CD14-positive monocyte (primary cell): ENCODE data around the gene TMEM141. TPM values are rescaled to one million over a fixed set of nuclear protein-coding genes. Genes with fewer than 3 reads are reported as not detected.

Experiments used
- DNase-seq, 3 donors: peaks; one replicate each; pipeline ENCODE4 v3.0.0-alpha.2; 2011 to 2022
- H2AFZ ChIP-seq: 2 replicates; pipeline ENCODE4 v1.6.0; 2012; ENCODE audit warnings: mild to moderate bottlenecking, low read depth, low read length, inconsistent platforms; ENCODE audit not compliant: insufficient read depth, poor library complexity, severe bottlenecking
- H3K27ac ChIP-seq, 2 donors: 1 replicate in 1 of 2; 2 replicates in 1 of 2; pipeline ENCODE4 v1.5.1; 2012 to 2013; ENCODE audit warnings: low read length in 2 of 2, control low read depth in 1 of 2, inconsistent platforms in 1 of 2, low read depth in 1 of 2, mild to moderate bottlenecking in 1 of 2
- H3K27me3 ChIP-seq, 2 donors: one replicate each; pipeline versions ENCODE4 v1.6.0 to v1.6.1; 2011 to 2013; ENCODE audit warnings: low read length in 2 of 2; ENCODE audit not compliant: control insufficient read depth in 2 of 2, insufficient read depth in 2 of 2
- H3K36me3 ChIP-seq, 2 donors: replicated peaks in 1 of 2; 1 replicate in 1 of 2; 2 replicates in 1 of 2; pipeline versions ENCODE4 v1.5.1 to v1.6.1; 2012 to 2013; ENCODE audit warnings: low read length in 2 of 2, control low read depth in 1 of 2, inconsistent platforms in 1 of 2, mild to moderate bottlenecking in 1 of 2; ENCODE audit not compliant: insufficient read depth in 2 of 2, control insufficient read depth in 1 of 2
- H3K4me1 ChIP-seq, 2 donors: 1 replicate in 1 of 2; 2 replicates in 1 of 2; pipeline versions ENCODE4 v1.5.1 to v1.6.1; 2012 to 2013; ENCODE audit warnings: low read length in 2 of 2, control low read depth in 1 of 2, inconsistent platforms in 1 of 2, mild to moderate bottlenecking in 1 of 2, moderate library complexity in 1 of 2; ENCODE audit not compliant: insufficient read depth in 2 of 2, control insufficient read depth in 1 of 2
- H3K4me2 ChIP-seq: replicated peaks from 2 replicates; pipeline ENCODE3; 2012; ENCODE audit warnings: low read length, moderate library complexity, mild to moderate bottlenecking; ENCODE audit not compliant: poor library complexity, severe bottlenecking; ENCODE audit errors: extremely low read depth
- H3K4me3 ChIP-seq, 3 experiments: fragments of 200-600 bp in 1 of 3; sonication (generic) in 1 of 3; replicated peaks in 1 of 3; 1 replicate in 2 of 3; 2 replicates in 1 of 3; pipeline ENCODE4 v1.5.1; 2011 to 2013; ENCODE audit warnings: low read length in 3 of 3, mild to moderate bottlenecking in 3 of 3, control low read depth in 2 of 3, low read depth in 2 of 3, inconsistent platforms in 1 of 3, moderate library complexity in 1 of 3
- H3K79me2 ChIP-seq: 2 replicates; pipeline ENCODE4 v1.6.0; 2012; ENCODE audit warnings: mild to moderate bottlenecking, control low read depth, inconsistent platforms, low read length, moderate library complexity; ENCODE audit not compliant: insufficient read depth
- H3K9ac ChIP-seq: 2 replicates; pipeline ENCODE4 v1.6.0; 2017; ENCODE audit warnings: low read length, mild to moderate bottlenecking; ENCODE audit not compliant: insufficient read depth, poor library complexity, severe bottlenecking
- H3K9me3 ChIP-seq, 2 donors: replicated peaks in 1 of 2; 1 replicate in 1 of 2; 2 replicates in 1 of 2; pipeline versions ENCODE4 v1.5.1 to v1.6.1; 2012 to 2013; ENCODE audit warnings: low read length in 2 of 2, control low read depth in 1 of 2; ENCODE audit not compliant: control insufficient read depth in 1 of 2, insufficient read depth in 1 of 2
- H4K20me1 ChIP-seq: 2 replicates; pipeline ENCODE4 v1.6.0; 2012; ENCODE audit warnings: mild to moderate bottlenecking, low read length, control low read depth, moderate library complexity; ENCODE audit not compliant: insufficient read depth
- H3K27ac Mint-ChIP-seq, 7 donors: one replicate each; pipeline ENCODE4 v1.8.0; 2020; ENCODE audit warnings: mild to moderate bottlenecking in 7 of 7, mixed read lengths in 7 of 7, moderate library complexity in 6 of 7, inconsistent platforms in 2 of 7
- H3K27me3 Mint-ChIP-seq, 3 donors: one replicate each; pipeline ENCODE4 v1.8.0; 2021 to 2022; ENCODE audit warnings: low read depth in 3 of 3, mild to moderate bottlenecking in 3 of 3, mixed read lengths in 3 of 3, moderate library complexity in 3 of 3, inconsistent platforms in 1 of 3
- H3K36me3 Mint-ChIP-seq, 2 donors: one replicate each; pipeline ENCODE4 v1.8.0; 2020; ENCODE audit warnings: mixed read lengths in 2 of 2, inconsistent platforms in 1 of 2, mild to moderate bottlenecking in 1 of 2
- H3K4me1 Mint-ChIP-seq: one replicate; pipeline ENCODE4 v1.8.0; 2020; ENCODE audit warnings: mild to moderate bottlenecking, mixed read lengths
- H3K4me3 Mint-ChIP-seq, 2 donors: one replicate each; pipeline ENCODE4 v1.8.0; 2020; ENCODE audit warnings: mild to moderate bottlenecking in 2 of 2, mixed read lengths in 2 of 2, moderate library complexity in 1 of 2
- H3K9me3 Mint-ChIP-seq, 7 donors: one replicate each; pipeline ENCODE4 v1.8.0; 2020 to 2022; ENCODE audit warnings: mixed read lengths in 7 of 7, mild to moderate bottlenecking in 6 of 7, moderate library complexity in 6 of 7, inconsistent platforms in 2 of 7
- CTCF ChIP-seq: fragments of 200-600 bp; IDR thresholded peaks from one replicate; pipeline ENCODE4 v1.8.0; 2022; ENCODE audit warnings: antibody characterized with exemption, mild to moderate bottlenecking
- WGBS: methylation state at CpG from one replicate; pipeline ENCODE4 v1.1.5; 2013; ENCODE audit warnings: missing lambda C conversion rate; ENCODE audit not compliant: insufficient coverage; 5-methylcytosine and 5-hydroxymethylcytosine counted together
- intact Hi-C, 2 donors: fragments of 100-400 bp; cut with micrococcal nuclease; formaldehyde crosslinking; loops; one replicate each; pipeline versions ENCODE4 v1.15.0 to v1.15.1; 2023
- polyA plus RNA-seq, 3 donors: library from polyadenylated mRNA; depleted of rRNA in 1 of 3; unstranded in 2 of 3; stranded (reverse) in 1 of 3; fragments of 300-500 nt in 2 of 3; fragments of >200 nt in 1 of 3; fragmentation: Illumina TruSeq in 2 of 3; gene quantifications; 1 replicate in 2 of 3; 2 replicates in 1 of 3; pipeline ENCODE4 v1.2.3, GENCODE V29; 2012 to 2021

Gene TMEM141
- polyA plus RNA-seq, 3 donors, result 33.1 to 47.2 (median 39.2) TPM

GRCh38 chr9:136806631-136807201 is 15.6 kb downstream of the TMEM141 start:
- peaks cover 5% of the 10 kb centered on the region in 2 donors for H3K36me3 ChIP-seq
- no peak for TF ChIP-seq CTCF
- H2AFZ ChIP-seq, result peak overlapping the region; percentile 96
- no peaks in the 10 kb centered on the region for H3K9me3 ChIP-seq
- peak overlapping the region; percentile 72 to 84 for H3K27ac ChIP-seq
- H3K4me2 ChIP-seq, result peak overlapping the region; percentile 97
- peak overlapping the region; percentile 81 for H3K9ac ChIP-seq
- H3K4me3 ChIP-seq, result peak overlapping the region in 2 of 3 experiments; percentile 74 to 92
- peaks cover 21 to 36% of the 10 kb centered on the region in 2 donors for H3K36me3 Mint-ChIP-seq
- H3K4me1 Mint-ChIP-seq, result peaks cover 28% of the 10 kb centered on the region
- peaks cover 38% of the 10 kb centered on the region for H3K79me2 ChIP-seq
- H3K4me1 ChIP-seq, result peaks cover 21 to 35% of the 10 kb centered on the region in 2 donors
- H4K20me1 ChIP-seq, result peaks cover 24% of the 10 kb centered on the region
- intact Hi-C loops, result loop anchor here (2.0 to 10.0 kb wide), 3 partner anchors 16 to 138 kb away; partner anchors contain the start of genes AJM1 (in 1 of the 2), C8G (in 1 of the 2), FBXW5 (in 1 of the 2) and TMEM141 (in 1 of the 2)
- WGBS, result 90% methylated on average over 24 of the region's 25 CpGs
- peaks cover 9 to 16% (median 11%) of the 10 kb centered on the region in 3 donors for H3K27me3 Mint-ChIP-seq
- H3K27ac Mint-ChIP-seq, result peak overlapping the region in 4 of 7 donors; percentile 30 to 80 (median 68)
- peak overlapping the region; percentile 86 to 89 for H3K4me3 Mint-ChIP-seq
- no peak for DNase-seq
- peaks cover 0 to 3% (median 1%) of the 10 kb centered on the region in 7 donors for H3K9me3 Mint-ChIP-seq
- peaks cover 6 to 10% of the 10 kb centered on the region in 2 donors for H3K27me3 ChIP-seq

GRCh38 chr9:136807281-136808074 is 16.3 kb downstream of the TMEM141 start, which contains the start of gene RABL6:
Gene RABL6 (plus strand): TSS chr9:136807948. CDS start chr9:136808197, 249 bp downstream.
- H3K9ac ChIP-seq, result peak within 1 kb of the TSS; percentile 81
- peak; percentile 61 to 75 (median 67) for DNase-seq

More at GRCh38 chr9:136807281-136808074, 16.3 kb downstream of the TMEM141 start, which contains the start of gene RABL6:
- Histone ChIP-seq H3K9me3 (no peaks in the 10 kb centered on the region), H3K36me3 (peaks cover 5 to 6% of the 10 kb centered on the region in 2 donors), H3K4me3 (peak within 1 kb of the TSS; percentile 74 to 92 (median 87)), H3K27me3 (peaks cover 0 to 2% of the 10 kb centered on the region in 2 donors), H2AFZ (peak within 1 kb of the TSS; percentile 96), H3K79me2 (peaks cover 45% of the 10 kb centered on the region), H4K20me1 (peaks cover 29% of the 10 kb centered on the region), H3K4me1 (peaks cover 21 to 35% of the 10 kb centered on the region in 2 donors), H3K4me2 (peak within 1 kb of the TSS; percentile 97), H3K27ac (peak within 1 kb of the TSS; percentile 72 to 84)
- Mint-ChIP-seq H3K36me3 (peaks cover 21 to 40% of the 10 kb centered on the region in 2 donors), H3K27me3 (peaks cover 1 to 8% (median 3%) of the 10 kb centered on the region in 3 donors), H3K27ac (peak within 1 kb of the TSS; percentile 80 to 93 (median 88)), H3K4me3 (peak within 1 kb of the TSS; percentile 86 to 89), H3K4me1 (peaks cover 28% of the 10 kb centered on the region), H3K9me3 (peaks cover 0 to 3% (median 0%) of the 10 kb centered on the region in 7 donors)
- TF ChIP-seq CTCF, result no peak
- 1% methylated on average over 89 of the region's 96 CpGs for WGBS
- intact Hi-C loops, result loop anchor here (2.0 to 10.0 kb wide), 3 partner anchors 17 to 137 kb away; partner anchors contain the start of genes AJM1 (in 1 of the 2), C8G (in 1 of the 2), FBXW5 (in 1 of the 2) and TMEM141 (in 1 of the 2)
